Keratinocyte (primary cell): ENCODE measurements around the gene RNASE7.

ENCODE experiments used
- EZH2 ChIP-seq: IDR thresholded peaks from one replicate; pipeline ENCODE4 v1.6.1; 2012; ENCODE audit warnings: inconsistent platforms, mild to moderate bottlenecking, low read length, moderate library complexity
- TF ChIP-seq, protein P1 (sequence below), 3 experiments: IDR thresholded peaks in 1 of 3; conservative IDR thresholded peaks in 1 of 3; optimal IDR thresholded peaks in 1 of 3; 2 replicates in 2 of 3; 3 replicates in 1 of 3; pipeline versions ENCODE3 to v1.5.1; 2011; ENCODE audit warnings: low read length in 3 of 3, mild to moderate bottlenecking in 3 of 3, moderate library complexity in 2 of 3, control low read depth in 1 of 3, inconsistent platforms in 1 of 3; ENCODE audit not compliant: insufficient read depth in 2 of 3; ENCODE audit errors: extremely low read depth in 1 of 3

DNA sequence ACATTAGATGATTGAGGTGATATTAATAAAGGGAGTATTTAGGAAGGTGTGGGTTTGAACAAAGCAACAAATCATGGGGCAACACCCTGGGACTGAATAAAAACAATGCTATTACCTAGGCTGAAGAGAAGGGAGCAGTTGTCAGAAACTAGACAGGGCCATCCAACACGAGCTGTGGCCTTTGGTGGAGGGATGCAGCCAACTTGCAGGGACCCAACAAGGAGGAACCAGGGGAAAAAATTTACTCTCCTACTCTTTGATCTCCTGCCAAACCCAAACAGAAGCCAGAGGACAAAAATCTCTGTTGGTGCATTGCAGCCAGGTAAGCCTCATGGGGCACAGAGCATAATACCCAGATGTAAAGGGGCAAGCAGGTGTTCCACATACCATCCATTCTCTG is 31.0 kb upstream of the RNASE7 start:
- TF ChIP-seq, protein P1, sequence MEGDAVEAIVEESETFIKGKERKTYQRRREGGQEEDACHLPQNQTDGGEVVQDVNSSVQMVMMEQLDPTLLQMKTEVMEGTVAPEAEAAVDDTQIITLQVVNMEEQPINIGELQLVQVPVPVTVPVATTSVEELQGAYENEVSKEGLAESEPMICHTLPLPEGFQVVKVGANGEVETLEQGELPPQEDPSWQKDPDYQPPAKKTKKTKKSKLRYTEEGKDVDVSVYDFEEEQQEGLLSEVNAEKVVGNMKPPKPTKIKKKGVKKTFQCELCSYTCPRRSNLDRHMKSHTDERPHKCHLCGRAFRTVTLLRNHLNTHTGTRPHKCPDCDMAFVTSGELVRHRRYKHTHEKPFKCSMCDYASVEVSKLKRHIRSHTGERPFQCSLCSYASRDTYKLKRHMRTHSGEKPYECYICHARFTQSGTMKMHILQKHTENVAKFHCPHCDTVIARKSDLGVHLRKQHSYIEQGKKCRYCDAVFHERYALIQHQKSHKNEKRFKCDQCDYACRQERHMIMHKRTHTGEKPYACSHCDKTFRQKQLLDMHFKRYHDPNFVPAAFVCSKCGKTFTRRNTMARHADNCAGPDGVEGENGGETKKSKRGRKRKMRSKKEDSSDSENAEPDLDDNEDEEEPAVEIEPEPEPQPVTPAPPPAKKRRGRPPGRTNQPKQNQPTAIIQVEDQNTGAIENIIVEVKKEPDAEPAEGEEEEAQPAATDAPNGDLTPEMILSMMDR (optimal IDR thresholded peaks at IDR 0.05 in 1 of 3, IDR thresholded peaks at IDR 0.05 in 1 of 3, conservative IDR thresholded peaks at IDR 0.05 in 1 of 3; ENCODE audit: extremely low read depth in 1 of 3, insufficient read depth in 2 of 3, low read length in 3 of 3): no peak
- no peak for TF ChIP-seq EZH2
